OCI-LY1 (cell line): Measurements from ENCODE around the gene SBSN.

ENCODE experiments used
- H2AFZ ChIP-seq: fragments of 200-600 bp; sonication (generic), shearing (Covaris generic); 2 replicates; pipeline ENCODE4 v1.6.0; 2014; ENCODE audit warnings: antibody characterized with exemption, mild to moderate bottlenecking, low read length
- H3F3A ChIP-seq: fragments of 200-600 bp; sonication (generic), shearing (Covaris generic); 2 replicates; pipeline ENCODE4 v1.6.0; 2014; ENCODE audit warnings: mild to moderate bottlenecking, antibody characterized with exemption, low read length, moderate library complexity; ENCODE audit not compliant: insufficient read depth
- H3K27ac ChIP-seq: fragments of 200-600 bp; sonication (generic); 2 replicates; pipeline ENCODE4 v1.5.1; 2014; ENCODE audit warnings: low read length, mixed run types, mild to moderate bottlenecking, low read depth; ENCODE audit not compliant: poor library complexity, severe bottlenecking
- H3K27me3 ChIP-seq: fragments of 200-600 bp; sonication (generic); 2 replicates; pipeline ENCODE4 v1.6.0; 2014; ENCODE audit warnings: antibody characterized with exemption, mild to moderate bottlenecking, low read length, moderate library complexity; ENCODE audit not compliant: insufficient read depth
- H3K36me3 ChIP-seq: fragments of 200-600 bp; sonication (generic); 2 replicates; pipeline ENCODE4 v1.6.1; 2014; ENCODE audit warnings: mild to moderate bottlenecking, antibody characterized with exemption, low read length, moderate library complexity, mixed read lengths; ENCODE audit not compliant: insufficient read depth
- H3K4me1 ChIP-seq: fragments of 200-600 bp; sonication (generic); 2 replicates; pipeline ENCODE4 v1.5.1; 2014; ENCODE audit warnings: mild to moderate bottlenecking, low read length, moderate library complexity; ENCODE audit not compliant: insufficient read depth, severe bottlenecking
- H3K4me2 ChIP-seq: fragments of 200-600 bp; sonication (generic), shearing (Covaris generic); 2 replicates; pipeline ENCODE4 v1.6.1; 2014; ENCODE audit warnings: low read length
- H3K4me3 ChIP-seq: fragments of 200-600 bp; sonication (generic); 2 replicates; pipeline ENCODE4 v1.5.1; 2014; ENCODE audit warnings: low read length, low read depth, mild to moderate bottlenecking, mixed read lengths; ENCODE audit not compliant: poor library complexity, severe bottlenecking
- H3K79me2 ChIP-seq: fragments of 200-600 bp; shearing (Covaris generic); 2 replicates; pipeline ENCODE4 v1.6.1; 2016; ENCODE audit warnings: mixed run types, low read length, mixed read lengths; ENCODE audit not compliant: insufficient read depth
- H3K9ac ChIP-seq: fragments of 200-600 bp; sonication (generic), shearing (Covaris generic); 2 replicates; pipeline ENCODE4 v1.6.1; 2014; ENCODE audit warnings: mild to moderate bottlenecking, low read length, mixed read lengths
- H3K9me2 ChIP-seq: fragments of 200-600 bp; sonication (generic), shearing (Covaris generic); 2 replicates; pipeline ENCODE4 v1.6.1; 2014; ENCODE audit warnings: low read depth, mild to moderate bottlenecking, low read length, mixed read lengths
- H3K9me3 ChIP-seq: fragments of 200-600 bp; shearing (Covaris generic); 2 replicates; pipeline ENCODE4 v1.6.1; 2014; ENCODE audit warnings: low read length, mixed read lengths
- H4K20me1 ChIP-seq: fragments of 200-600 bp; sonication (generic), shearing (Covaris generic); 2 replicates; pipeline ENCODE4 v1.6.0; 2016; ENCODE audit warnings: mild to moderate bottlenecking, low read length; ENCODE audit not compliant: insufficient read depth
- CTCF ChIP-seq: fragments of 200-600 bp; sonication (generic), shearing (Covaris generic); IDR thresholded peaks from 2 replicates; pipeline ENCODE4 v1.5.1; 2017; ENCODE audit warnings: mild to moderate bottlenecking, antibody characterized with exemption, low read length, moderate library complexity, mixed read lengths
- EZH2 ChIP-seq: fragments of 200-600 bp; sonication (generic), shearing (Covaris generic); IDR thresholded peaks from 2 replicates; pipeline ENCODE4 v1.8.0; 2017; ENCODE audit warnings: borderline replicate concordance, mixed run types, mild to moderate bottlenecking, antibody characterized with exemption, low read length, moderate library complexity, mixed read lengths

The SBSN gene

GRCh38 chr19:35524181-35524837 is 3.8 kb downstream of the SBSN start:
- no peak overlapping the region for H2AFZ ChIP-seq
- H3K4me2 ChIP-seq: no peak overlapping the region
- no peak overlapping the region for H3K27ac ChIP-seq
- no peaks in the 10 kb centered on the region for H3K4me1 ChIP-seq
- H3K9me3 ChIP-seq: no peaks in the 10 kb centered on the region
- TF ChIP-seq CTCF (no peak), EZH2 (no peak)
- H3K4me3 ChIP-seq: no peak overlapping the region
- H3K27me3 ChIP-seq: 0 out of 2 replicates have a peak, but pooled peaks cover 5% of the 10 kb centered on the region
- H3K79me2 ChIP-seq: no peaks in the 10 kb centered on the region
- no peak overlapping the region for H3K9ac ChIP-seq
- no peaks in the 10 kb centered on the region for H4K20me1 ChIP-seq
- no peaks in the 10 kb centered on the region for H3K36me3 ChIP-seq
- no peaks in the 10 kb centered on the region for H3K9me2 ChIP-seq
- H3F3A ChIP-seq: no peaks in the 10 kb centered on the region

- no peak overlapping the region for H3K4me2 ChIP-seq
- H3K36me3 ChIP-seq: no peaks in the 10 kb centered on the region
- no peaks in the 10 kb centered on the region for H3K79me2 ChIP-seq
- no peaks in the 10 kb centered on the region for H4K20me1 ChIP-seq
- H3K9ac ChIP-seq: no peak overlapping the region
- TF ChIP-seq CTCF: no peak
- TF ChIP-seq EZH2: no peak
- H3K4me3 ChIP-seq: no peak overlapping the region
- no peak overlapping the region for H2AFZ ChIP-seq
- H3K9me3 ChIP-seq: no peaks in the 10 kb centered on the region
- no peaks in the 10 kb centered on the region for H3F3A ChIP-seq
- H3K9me2 ChIP-seq: no peaks in the 10 kb centered on the region
- H3K4me1 ChIP-seq: no peaks in the 10 kb centered on the region
- H3K27me3 ChIP-seq: 0 out of 2 replicates have a peak, but pooled peaks cover 10% of the 10 kb centered on the region
- H3K27ac ChIP-seq: no peak overlapping the region
Observed at GRCh38 chr19:35522745-35523327, 5.3 kb downstream of the SBSN start.

- no peaks in the 10 kb centered on the region for H3K9me2 ChIP-seq
- TF ChIP-seq CTCF (no peak), EZH2 (no peak)
- no peaks in the 10 kb centered on the region for H4K20me1 ChIP-seq
- no peaks in the 10 kb centered on the region for H3K9me3 ChIP-seq
- no peaks in the 10 kb centered on the region for H3K79me2 ChIP-seq
- H3K4me1 ChIP-seq: no peaks in the 10 kb centered on the region
- H3K4me3 ChIP-seq: no peak overlapping the region
- H3K36me3 ChIP-seq: no peaks in the 10 kb centered on the region
- no peak overlapping the region for H2AFZ ChIP-seq
- no peak overlapping the region for H3K27ac ChIP-seq
- H3F3A ChIP-seq: no peaks in the 10 kb centered on the region
- no peak overlapping the region for H3K4me2 ChIP-seq
- no peak overlapping the region for H3K9ac ChIP-seq
- H3K27me3 ChIP-seq: 0 out of 2 replicates have a peak, but pooled peaks cover 6% of the 10 kb centered on the region
Observed at GRCh38 chr19:35521124-35521743, 6.9 kb downstream of the SBSN start.
